CD4-positive, alpha-beta memory T cell (primary cell): ENCODE measurements around the gene PRRX2. TPM values are rescaled to one million over a fixed set of nuclear protein-coding genes. Genes with fewer than 3 reads are reported as not detected.

Experiments
- CTCF ChIA-PET: fragments of 350-600 bp; sonication (Branson Sonifier 250); formaldehyde crosslinking; loops from one replicate; lab custom pipeline; 2021; ENCODE audit warnings: inconsistent platforms; ENCODE audit not compliant: partially characterized antibody; lab: Charles Lee
- POLR2A ChIA-PET: fragments of 350-600 bp; sonication (Branson Sonifier 250); formaldehyde crosslinking; loops from one replicate; lab custom pipeline; 2021; ENCODE audit not compliant: partially characterized antibody; lab: Charles Lee
- DNase-seq, 5 donors: peaks; one replicate each; pipeline versions ENCODE4 v3.0.0 to v3.0.0-alpha.2; 2020 to 2022; ENCODE audit warnings: mixed read lengths in 1 of 5
- H3K27ac ChIP-seq: one replicate; pipeline ENCODE4 v1.7.0; 2013; ENCODE audit warnings: low read depth, low read length
- H3K27me3 ChIP-seq: 2 replicates; pipeline ENCODE4 v1.7.0; 2013; ENCODE audit warnings: mild to moderate bottlenecking, low read length, moderate library complexity; ENCODE audit not compliant: insufficient read depth
- H3K36me3 ChIP-seq: 2 replicates; pipeline ENCODE4 v1.7.0; 2013; ENCODE audit warnings: mild to moderate bottlenecking, low read length, moderate library complexity; ENCODE audit not compliant: insufficient read depth
- H3K4me1 ChIP-seq: 2 replicates; pipeline ENCODE4 v1.7.0; 2013; ENCODE audit warnings: mild to moderate bottlenecking, low read length, moderate library complexity; ENCODE audit not compliant: insufficient read depth
- H3K4me3 ChIP-seq, 2 donors: one replicate each; pipeline ENCODE4 v1.7.0; 2013; ENCODE audit warnings: low read length in 2 of 2, mild to moderate bottlenecking in 1 of 2
- H3K9me3 ChIP-seq, 2 donors: one replicate each; pipeline ENCODE4 v1.7.0; 2013; ENCODE audit warnings: low read length in 2 of 2, control low read depth in 1 of 2; ENCODE audit not compliant: control insufficient read depth in 1 of 2
- H3K27ac Mint-ChIP-seq, 7 donors: one replicate each; pipeline ENCODE4 v1.8.0; 2020 to 2021; ENCODE audit warnings: mixed read lengths in 7 of 7, mild to moderate bottlenecking in 6 of 7, inconsistent platforms in 3 of 7, moderate library complexity in 3 of 7
- H3K27me3 Mint-ChIP-seq, 2 donors: one replicate each; pipeline ENCODE4 v1.8.0; 2020 to 2021; ENCODE audit warnings: mixed read lengths in 2 of 2
- H3K36me3 Mint-ChIP-seq, 2 donors: one replicate each; pipeline ENCODE4 v1.8.0; 2020 to 2021; ENCODE audit warnings: mixed read lengths in 2 of 2, inconsistent platforms in 1 of 2, mild to moderate bottlenecking in 1 of 2
- H3K4me1 Mint-ChIP-seq, 4 donors: one replicate each; pipeline ENCODE4 v1.8.0; 2020 to 2021; ENCODE audit warnings: mixed read lengths in 4 of 4, mild to moderate bottlenecking in 1 of 4
- H3K4me3 Mint-ChIP-seq, 8 donors: one replicate each; pipeline ENCODE4 v1.8.0; 2020 to 2021; ENCODE audit warnings: mixed read lengths in 8 of 8, mild to moderate bottlenecking in 7 of 8, moderate library complexity in 6 of 8, inconsistent platforms in 3 of 8
- H3K9me3 Mint-ChIP-seq, 8 donors: one replicate each; pipeline ENCODE4 v1.8.0; 2020 to 2021; ENCODE audit warnings: mixed read lengths in 8 of 8, mild to moderate bottlenecking in 5 of 8, inconsistent platforms in 3 of 8, moderate library complexity in 1 of 8
- intact Hi-C: fragments of 100-400 bp; cut with micrococcal nuclease; formaldehyde crosslinking; loops from one replicate; pipeline ENCODE4 v1.15.1; 2023
- polyA plus RNA-seq, 2 donors: library from polyadenylated mRNA; unstranded; fragments of 300-500 nt; fragmentation: Illumina TruSeq; gene quantifications; one replicate each; pipeline ENCODE4 v1.2.3, GENCODE V29; 2021
- total RNA-seq, 2 experiments: library from RNA; stranded (reverse); gene quantifications; one replicate each; pipeline ENCODE4 v1.2.3, GENCODE V29; 2021

PRRX2 gene
- total and polyA plus RNA-seq, 4 experiments from 2014 or later: not detected

DNA sequence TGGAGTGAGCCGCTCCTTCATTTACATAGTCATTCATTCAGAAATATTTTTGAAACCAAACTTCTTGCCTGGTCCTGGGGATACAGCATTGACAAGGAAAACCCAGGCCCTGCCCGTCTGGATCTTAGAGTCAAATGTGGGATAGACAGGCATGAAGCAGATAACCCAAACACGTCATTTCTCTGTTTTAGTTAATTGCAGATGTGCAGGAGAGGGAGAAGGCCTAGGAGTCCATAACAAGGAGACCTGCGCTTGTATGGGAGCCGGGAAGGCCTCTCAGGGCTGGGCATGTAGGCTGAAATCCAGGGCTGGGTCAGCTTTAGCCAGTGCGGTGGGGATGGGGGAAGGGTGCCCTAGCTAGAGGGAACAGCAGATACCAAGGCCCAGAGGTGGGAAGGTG lies 43.3 kb downstream of the PRRX2 start:
- no peaks in the 10 kb centered on the region for H3K27me3 Mint-ChIP-seq
- Histone ChIP-seq H3K36me3 (no peaks in the 10 kb centered on the region), H3K27me3 (no peaks in the 10 kb centered on the region), H3K27ac (no peak overlapping the region), H3K4me1 (peaks cover 20% of the 10 kb centered on the region), H3K9me3 (no peaks in the 10 kb centered on the region), H3K4me3 (no peak overlapping the region)
- H3K27ac Mint-ChIP-seq: no peak overlapping the region
- peaks cover 5 to 18% (median 14%) of the 10 kb centered on the region in 4 donors for H3K4me1 Mint-ChIP-seq
- POLR2A ChIA-PET: no interaction called here
- no peaks in the 10 kb centered on the region for H3K9me3 Mint-ChIP-seq
- no peak for DNase-seq
- CTCF ChIA-PET: interaction anchor here (1.1 kb wide), 1 partner anchor 17 kb away, joined by 3 read pairs; no protein-coding TSS in a partner anchor
- intact Hi-C loops: no loop called here
- no peaks in the 10 kb centered on the region for H3K36me3 Mint-ChIP-seq
- H3K4me3 Mint-ChIP-seq: no peak overlapping the region

DNA sequence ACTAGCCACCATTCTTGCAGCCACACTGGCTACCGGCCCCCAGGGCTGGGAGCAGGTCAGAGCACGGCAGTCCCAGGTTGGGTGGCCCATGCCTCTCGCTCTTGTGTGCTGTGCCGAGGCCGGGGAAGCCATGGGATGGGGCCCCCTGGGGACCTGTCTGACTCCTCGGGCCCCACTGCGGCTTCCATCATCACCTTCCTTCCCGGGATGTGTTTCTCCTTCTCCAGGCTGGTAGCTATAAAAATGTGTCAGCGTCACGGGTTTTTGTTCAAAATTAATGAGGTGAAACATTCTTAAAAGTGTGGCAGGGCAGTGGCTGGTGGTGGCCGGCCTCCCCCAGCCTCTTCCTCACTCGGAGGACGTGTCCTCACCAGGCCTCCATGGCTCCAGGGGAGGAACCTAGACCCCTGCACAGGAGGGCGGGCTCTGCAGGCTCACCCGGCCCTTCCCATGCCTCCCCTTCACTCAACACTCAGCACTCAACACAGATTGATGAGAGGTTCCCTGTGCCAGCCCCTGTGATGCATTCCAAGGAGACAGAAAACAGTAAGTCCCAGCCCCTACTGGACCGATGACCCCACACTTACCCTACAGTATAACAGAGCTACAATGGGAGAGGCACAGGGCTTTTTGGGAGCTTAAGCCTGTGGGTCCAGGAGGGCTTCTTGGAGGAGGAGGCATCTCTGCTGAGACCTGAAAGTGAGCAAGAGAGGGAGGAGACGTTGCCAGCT lies 44.2 kb downstream of the PRRX2 start:
- POLR2A ChIA-PET: no interaction called here
- no peaks in the 10 kb centered on the region for H3K9me3 ChIP-seq
- intact Hi-C loops: no loop called here
- peaks cover 5 to 18% (median 14%) of the 10 kb centered on the region in 4 donors for H3K4me1 Mint-ChIP-seq
- H3K4me3 ChIP-seq: no peak overlapping the region
- H3K36me3 Mint-ChIP-seq: no peaks in the 10 kb centered on the region
- no peaks in the 10 kb centered on the region for H3K27me3 ChIP-seq
- H3K27ac ChIP-seq: no peak overlapping the region
- DNase-seq: no peak
- CTCF ChIA-PET: interaction anchor here (1.1 kb wide), 1 partner anchor 16 kb away, joined by 3 read pairs; no protein-coding TSS in a partner anchor
- H3K27ac Mint-ChIP-seq: peak overlapping the region in 2 of 7 donors; percentile 53 to 61
- H3K27me3 Mint-ChIP-seq: no peaks in the 10 kb centered on the region
- peaks cover 20% of the 10 kb centered on the region for H3K4me1 ChIP-seq
- no peaks in the 10 kb centered on the region for H3K9me3 Mint-ChIP-seq
- no peaks in the 10 kb centered on the region for H3K36me3 ChIP-seq
- no peak overlapping the region for H3K4me3 Mint-ChIP-seq

DNA sequence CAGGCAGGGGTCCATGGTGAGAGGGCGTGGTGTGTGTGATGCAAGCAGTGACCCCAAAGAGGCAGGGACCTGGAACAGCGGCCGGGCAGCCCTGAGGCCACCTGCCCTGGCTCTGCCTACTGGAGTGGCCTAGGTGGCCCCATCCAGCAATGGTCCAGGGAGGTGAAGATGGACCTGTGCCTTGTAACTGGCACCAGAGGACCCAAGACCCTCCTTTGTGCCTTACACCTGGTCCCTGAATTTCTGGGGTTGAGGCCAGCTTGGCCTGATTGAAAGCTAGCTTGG lies 44.7 kb downstream of the PRRX2 start:
- no peaks in the 10 kb centered on the region for H3K27me3 ChIP-seq
- Mint-ChIP-seq H3K4me1 (peaks cover 5 to 18% (median 14%) of the 10 kb centered on the region in 4 donors), H3K27me3 (no peaks in the 10 kb centered on the region), H3K36me3 (no peaks in the 10 kb centered on the region), H3K27ac (no peak overlapping the region), H3K9me3 (no peaks in the 10 kb centered on the region), H3K4me3 (no peak overlapping the region)
- CTCF ChIA-PET: interaction anchor here (1.1 kb wide), 1 partner anchor 16 kb away, joined by 3 read pairs; no protein-coding TSS in a partner anchor
- no peaks in the 10 kb centered on the region for H3K9me3 ChIP-seq
- peaks cover 20% of the 10 kb centered on the region for H3K4me1 ChIP-seq
- no peaks in the 10 kb centered on the region for H3K36me3 ChIP-seq
- H3K27ac ChIP-seq: no peak overlapping the region
- intact Hi-C loops: no loop called here
- POLR2A ChIA-PET: no interaction called here
- no peak for DNase-seq
- no peak overlapping the region for H3K4me3 ChIP-seq

DNA sequence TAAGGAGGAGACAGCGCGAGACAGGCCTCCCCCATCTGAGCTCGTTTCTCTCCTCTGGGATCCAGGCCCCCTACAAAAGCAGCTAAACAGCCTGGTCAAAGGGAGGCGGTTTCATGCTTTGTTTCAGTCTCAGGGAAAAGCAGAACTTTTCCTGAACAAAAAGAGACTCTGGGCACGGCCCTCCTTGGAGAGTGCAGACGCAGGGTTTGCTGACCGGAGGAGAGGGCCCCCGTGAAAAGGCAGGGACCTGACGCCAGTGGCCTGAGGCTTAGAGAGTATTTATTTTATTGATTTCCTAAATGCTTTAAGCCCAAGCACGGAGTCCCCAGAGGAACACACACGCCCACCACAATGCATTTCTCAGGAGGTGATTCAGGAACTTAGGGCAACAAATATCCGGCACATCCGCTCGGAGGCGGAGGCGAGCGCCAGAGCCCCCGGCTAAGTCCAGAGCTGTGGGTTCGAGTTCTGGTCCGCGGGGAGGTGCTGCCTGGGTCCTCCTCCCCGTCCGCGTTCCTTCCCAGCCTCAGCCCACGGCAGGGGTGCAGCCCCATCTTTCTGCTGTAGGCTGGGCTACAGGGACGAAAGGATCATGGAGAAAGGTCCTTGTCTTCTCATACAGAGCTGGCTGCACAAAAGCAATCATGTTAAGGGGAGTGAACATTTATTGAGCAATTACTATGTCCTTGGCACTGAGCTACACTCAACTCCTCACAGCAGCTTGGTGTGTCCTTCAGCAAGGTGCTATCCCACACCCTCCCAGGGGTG lies 47.4 kb downstream of the PRRX2 start:
- Histone ChIP-seq H3K36me3 (no peaks in the 10 kb centered on the region), H3K4me3 (no peak overlapping the region), H3K27ac (no peak overlapping the region), H3K4me1 (peaks cover 20% of the 10 kb centered on the region), H3K27me3 (no peaks in the 10 kb centered on the region), H3K9me3 (no peaks in the 10 kb centered on the region)
- H3K27ac Mint-ChIP-seq: peak overlapping the region in 2 of 7 donors; percentile 13 to 51
- DNase-seq: no peak
- H3K9me3 Mint-ChIP-seq: no peaks in the 10 kb centered on the region
- H3K27me3 Mint-ChIP-seq: peaks cover 2 to 4% of the 10 kb centered on the region in 2 donors
- intact Hi-C loops: no loop called here
- no peak overlapping the region for H3K4me3 Mint-ChIP-seq
- ChIA-PET POLR2A (no interaction called here), CTCF (interaction anchor here (0.5 to 1.0 kb wide), 2 partner anchors 12 to 14 kb away, joined by 3 read pairs; no protein-coding TSS in a partner anchor)
- no peaks in the 10 kb centered on the region for H3K36me3 Mint-ChIP-seq
- peaks cover 5 to 18% (median 14%) of the 10 kb centered on the region in 4 donors for H3K4me1 Mint-ChIP-seq

DNA sequence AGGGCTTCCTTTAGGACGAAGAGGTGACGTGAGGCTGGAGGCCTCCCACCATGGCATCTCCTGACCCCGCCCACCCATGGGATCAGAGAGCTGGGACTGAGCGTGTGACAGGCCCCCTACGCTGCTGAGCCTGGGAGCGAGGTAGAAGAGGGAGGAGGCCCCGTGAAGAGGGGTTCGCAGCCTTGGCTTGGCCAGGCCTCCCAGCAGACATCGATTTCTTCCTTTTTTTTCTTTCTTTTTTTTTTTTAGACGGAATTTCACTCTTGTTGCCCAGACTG lies 47.9 kb downstream of the PRRX2 start:
- intact Hi-C loops: no loop called here
- no peak overlapping the region for H3K4me3 ChIP-seq
- peaks cover 20% of the 10 kb centered on the region for H3K4me1 ChIP-seq
- no peak overlapping the region for H3K4me3 Mint-ChIP-seq
- peaks cover 2 to 4% of the 10 kb centered on the region in 2 donors for H3K27me3 Mint-ChIP-seq
- CTCF ChIA-PET: interaction anchor here (1.0 to 1.4 kb wide), 2 partner anchors 12 to 571 kb away, joined by 3 read pairs; no protein-coding TSS in a partner anchor
- H3K27ac Mint-ChIP-seq: peak overlapping the region in 1 of 7 donors; percentile 13
- no peaks in the 10 kb centered on the region for H3K9me3 Mint-ChIP-seq
- no peak for DNase-seq
- no peaks in the 10 kb centered on the region for H3K36me3 ChIP-seq
- H3K27me3 ChIP-seq: no peaks in the 10 kb centered on the region
- POLR2A ChIA-PET: no interaction called here
- H3K4me1 Mint-ChIP-seq: peaks cover 5 to 18% (median 14%) of the 10 kb centered on the region in 4 donors
- H3K27ac ChIP-seq: no peak overlapping the region
- H3K36me3 Mint-ChIP-seq: no peaks in the 10 kb centered on the region
- no peaks in the 10 kb centered on the region for H3K9me3 ChIP-seq

DNA sequence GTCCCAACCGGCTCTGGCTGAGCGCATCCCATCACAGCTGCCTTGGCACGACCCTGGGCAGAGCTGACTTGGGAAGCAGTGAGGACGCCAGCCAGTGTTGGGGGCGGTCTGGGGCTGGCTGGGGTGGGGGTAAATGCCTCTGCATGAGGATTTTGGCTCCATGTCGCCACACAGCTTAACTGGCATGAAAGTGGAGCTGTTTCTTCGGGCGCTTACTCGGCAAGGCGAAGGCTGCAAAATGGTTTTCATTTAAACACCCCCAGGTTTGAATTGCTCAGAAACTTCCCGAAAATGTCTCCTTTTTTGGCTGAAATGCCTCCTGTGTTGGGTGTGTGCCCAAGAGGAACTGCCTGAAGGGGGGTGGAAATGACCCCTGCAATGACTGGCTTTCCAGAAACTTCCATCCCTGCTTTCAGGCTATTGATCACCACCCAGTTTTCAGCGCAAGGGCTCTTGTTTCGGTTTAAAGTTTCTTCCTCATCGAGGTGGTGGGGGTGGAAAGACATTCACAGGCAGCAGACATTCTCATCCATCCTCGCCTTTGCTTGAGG lies 49.1 kb downstream of the PRRX2 start:
- CTCF ChIA-PET: interaction anchor here (1.4 to 1.7 kb wide), 2 partner anchors 572 to 583 kb away, joined by 3 to 4 read pairs; no protein-coding TSS in a partner anchor
- Histone ChIP-seq H3K9me3 (no peaks in the 10 kb centered on the region), H3K36me3 (no peaks in the 10 kb centered on the region), H3K4me3 (no peak overlapping the region), H3K4me1 (peaks cover 20% of the 10 kb centered on the region), H3K27ac (no peak overlapping the region), H3K27me3 (no peaks in the 10 kb centered on the region)
- no peaks in the 10 kb centered on the region for H3K36me3 Mint-ChIP-seq
- intact Hi-C loops: no loop called here
- no peaks in the 10 kb centered on the region for H3K9me3 Mint-ChIP-seq
- no peak overlapping the region for H3K27ac Mint-ChIP-seq
- H3K27me3 Mint-ChIP-seq: peaks cover 2 to 4% of the 10 kb centered on the region in 2 donors
- peaks cover 5 to 18% (median 14%) of the 10 kb centered on the region in 4 donors for H3K4me1 Mint-ChIP-seq
- no peak overlapping the region for H3K4me3 Mint-ChIP-seq
- no peak for DNase-seq
- POLR2A ChIA-PET: no interaction called here

DNA sequence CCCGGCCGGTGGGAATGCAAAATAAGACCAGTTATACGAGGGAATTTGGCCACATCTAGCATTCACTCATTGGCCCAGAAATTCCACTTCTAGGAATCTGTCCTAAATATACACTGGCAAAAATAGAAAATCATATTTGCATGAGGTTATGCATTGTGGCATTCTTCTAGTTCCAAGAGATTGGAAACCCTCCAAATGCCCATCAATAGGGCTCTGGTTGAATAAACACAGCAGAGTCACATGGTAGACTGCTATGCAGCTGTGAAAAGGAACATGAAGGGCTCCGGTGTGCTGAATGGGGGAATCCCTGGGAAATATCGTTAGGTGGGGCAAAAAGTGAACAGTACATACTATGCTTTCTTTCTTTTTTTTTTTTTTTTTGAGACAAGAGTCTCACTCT lies 50.6 kb downstream of the PRRX2 start:
- no peak overlapping the region for H3K4me3 ChIP-seq
- ChIA-PET POLR2A (no interaction called here), CTCF (interaction anchor here (1.7 kb wide), 2 partner anchors 9 to 584 kb away, joined by 4 read pairs; no protein-coding TSS in a partner anchor)
- Mint-ChIP-seq H3K4me1 (peaks cover 5 to 18% (median 11%) of the 10 kb centered on the region in 4 donors), H3K36me3 (no peaks in the 10 kb centered on the region), H3K9me3 (no peaks in the 10 kb centered on the region), H3K4me3 (no peak overlapping the region), H3K27me3 (peaks cover 2 to 8% of the 10 kb centered on the region in 2 donors), H3K27ac (no peak overlapping the region)
- no peaks in the 10 kb centered on the region for H3K9me3 ChIP-seq
- intact Hi-C loops: no loop called here
- peaks cover 20% of the 10 kb centered on the region for H3K4me1 ChIP-seq
- H3K27ac ChIP-seq: no peak overlapping the region
- no peaks in the 10 kb centered on the region for H3K36me3 ChIP-seq
- no peak for DNase-seq
- no peaks in the 10 kb centered on the region for H3K27me3 ChIP-seq
